ENCODE data around the gene CMTM7.

The CMTM7 gene

GRCh38 chr3:32492684-32493436 lies 101.2 kb downstream of the CMTM7 start:
- DNase-seq (ENCODE audit: low read depth) = no peak

DNA sequence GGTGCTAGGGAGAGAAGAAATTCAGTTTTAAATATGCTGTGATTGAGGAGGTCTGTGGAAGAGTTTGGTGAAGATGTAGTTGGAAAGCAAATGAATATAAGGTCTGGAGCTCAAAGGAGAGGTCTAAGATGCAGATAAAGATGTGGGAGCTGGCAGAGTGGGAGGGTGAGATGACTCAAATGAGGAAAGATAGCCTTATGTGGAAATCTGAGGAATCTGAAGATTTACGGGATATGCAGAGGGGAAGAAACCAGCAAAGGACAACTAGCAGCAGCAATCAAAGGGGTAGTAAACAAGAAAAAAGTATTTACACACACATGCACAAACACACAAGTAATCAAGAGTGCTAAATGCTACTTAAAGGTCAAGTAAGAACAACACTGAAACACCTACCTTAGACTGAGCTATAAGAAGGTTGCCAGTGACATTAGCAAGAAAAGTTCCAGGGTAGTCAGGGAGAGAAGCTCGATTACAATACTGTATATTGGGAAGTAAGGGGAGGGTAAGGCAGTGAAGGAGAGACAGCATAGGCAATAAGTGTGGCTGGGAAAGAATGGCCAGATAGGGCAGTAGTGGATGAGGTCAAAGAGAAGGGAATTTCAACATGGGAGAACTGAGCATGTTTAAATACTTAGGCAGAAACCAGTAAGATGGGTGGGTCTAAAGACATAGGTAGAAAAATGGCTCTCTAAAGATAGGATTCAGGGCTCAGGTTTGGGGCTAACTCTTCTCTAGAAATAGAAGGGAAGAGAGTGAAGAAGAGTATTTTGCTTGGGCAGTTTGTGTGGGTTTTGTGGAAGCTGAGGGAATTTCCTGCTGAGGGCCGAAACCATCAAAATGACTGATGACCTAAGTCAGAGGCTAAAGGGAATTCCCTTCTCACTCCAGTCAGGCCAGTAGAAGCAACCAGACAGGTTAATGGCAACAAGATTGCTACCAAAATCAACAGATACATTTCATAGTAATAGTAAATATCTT lies 102.1 kb downstream of the CMTM7 start:
- no peak for DNase-seq (ENCODE audit: low read depth)

- no peak for DNase-seq (ENCODE audit: low read depth)
These were observed 103.4 kb downstream of the CMTM7 start for GRCh38 chr3:32495085-32495484.

DNA sequence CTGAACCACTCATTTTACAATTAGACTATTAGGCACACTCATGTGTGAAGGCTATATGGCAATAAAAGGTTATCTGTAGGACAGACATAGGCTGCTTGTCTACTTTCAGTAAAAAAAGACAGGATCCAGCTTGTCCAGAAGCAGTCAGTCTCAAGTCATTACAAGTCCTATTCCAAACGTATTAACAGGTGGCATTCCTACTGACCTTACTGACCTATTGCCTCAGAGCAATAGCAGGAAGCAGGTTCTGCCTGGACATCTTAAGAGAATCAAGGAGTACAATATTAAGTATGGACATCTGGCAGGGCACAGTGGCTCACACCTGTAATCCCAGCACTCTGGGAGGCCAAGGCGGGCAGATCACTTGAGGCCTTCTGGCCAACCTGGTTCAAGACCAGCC lies 104.0 kb downstream of the CMTM7 start:
- DNase-seq (ENCODE audit: low read depth) = no peak

- DNase-seq (ENCODE audit: low read depth) = no peak
These were observed 106.6 kb downstream of the CMTM7 start for GRCh38 chr3:32498252-32498651.

DNA sequence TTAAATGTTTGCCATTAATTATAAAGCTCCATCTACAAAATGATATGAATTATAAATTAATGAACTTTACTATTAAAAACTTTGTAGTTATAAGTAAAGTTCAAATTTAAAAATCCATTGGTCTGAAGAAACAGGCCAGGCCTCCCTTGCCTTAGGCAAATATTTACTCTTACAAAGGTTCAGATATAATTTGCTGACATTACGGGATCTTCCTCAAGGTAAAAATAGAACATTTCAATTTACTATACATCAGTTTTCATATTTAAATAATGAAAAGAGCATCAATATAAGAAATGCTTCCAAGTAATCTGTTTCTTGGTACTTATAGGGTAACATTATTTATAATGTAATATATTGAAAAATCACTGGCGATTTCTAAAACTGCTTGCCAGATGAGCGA lies 107.3 kb downstream of the CMTM7 start:
- DNase-seq (ENCODE audit: low read depth) = no peak

DNA sequence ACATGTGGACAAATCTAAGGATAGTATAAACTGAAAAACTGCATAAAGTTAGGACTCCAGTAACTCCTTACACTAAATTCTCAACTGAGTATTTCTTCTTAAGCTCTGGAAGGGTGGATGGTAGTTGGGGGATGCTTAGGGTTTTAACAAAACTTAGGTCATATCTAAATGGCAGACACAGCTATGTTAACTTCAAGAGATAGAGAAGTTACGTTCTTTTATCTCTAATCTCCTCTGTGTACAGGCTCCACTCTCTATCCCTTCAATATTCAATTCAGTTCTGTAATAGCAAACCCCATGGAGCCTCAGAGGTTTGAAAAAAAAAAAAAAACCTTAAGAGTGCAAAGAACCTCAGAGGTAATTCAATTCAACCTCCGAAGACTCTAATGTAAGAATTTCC lies 107.9 kb downstream of the CMTM7 start:
- no peak for DNase-seq (ENCODE audit: low read depth)

DNA sequence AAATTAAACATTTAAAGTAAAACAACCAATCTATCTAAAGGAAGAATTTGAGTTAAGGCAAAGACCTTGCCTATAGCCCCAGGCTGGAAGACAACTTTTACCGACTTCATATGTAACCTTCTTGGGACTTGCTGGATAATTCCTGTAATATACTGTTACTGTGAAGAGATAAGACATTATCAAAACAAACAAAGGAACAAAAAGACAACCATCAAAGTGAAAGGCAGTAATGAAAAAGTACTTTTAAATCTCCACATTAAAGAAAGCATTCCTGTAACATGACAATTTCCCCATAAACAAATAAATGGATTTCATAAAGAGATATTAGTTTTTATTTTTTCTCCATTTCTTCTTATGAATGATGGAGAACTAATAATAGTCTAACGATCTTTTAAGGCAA lies 108.6 kb downstream of the CMTM7 start:
- no peak for DNase-seq (ENCODE audit: low read depth)

DNA sequence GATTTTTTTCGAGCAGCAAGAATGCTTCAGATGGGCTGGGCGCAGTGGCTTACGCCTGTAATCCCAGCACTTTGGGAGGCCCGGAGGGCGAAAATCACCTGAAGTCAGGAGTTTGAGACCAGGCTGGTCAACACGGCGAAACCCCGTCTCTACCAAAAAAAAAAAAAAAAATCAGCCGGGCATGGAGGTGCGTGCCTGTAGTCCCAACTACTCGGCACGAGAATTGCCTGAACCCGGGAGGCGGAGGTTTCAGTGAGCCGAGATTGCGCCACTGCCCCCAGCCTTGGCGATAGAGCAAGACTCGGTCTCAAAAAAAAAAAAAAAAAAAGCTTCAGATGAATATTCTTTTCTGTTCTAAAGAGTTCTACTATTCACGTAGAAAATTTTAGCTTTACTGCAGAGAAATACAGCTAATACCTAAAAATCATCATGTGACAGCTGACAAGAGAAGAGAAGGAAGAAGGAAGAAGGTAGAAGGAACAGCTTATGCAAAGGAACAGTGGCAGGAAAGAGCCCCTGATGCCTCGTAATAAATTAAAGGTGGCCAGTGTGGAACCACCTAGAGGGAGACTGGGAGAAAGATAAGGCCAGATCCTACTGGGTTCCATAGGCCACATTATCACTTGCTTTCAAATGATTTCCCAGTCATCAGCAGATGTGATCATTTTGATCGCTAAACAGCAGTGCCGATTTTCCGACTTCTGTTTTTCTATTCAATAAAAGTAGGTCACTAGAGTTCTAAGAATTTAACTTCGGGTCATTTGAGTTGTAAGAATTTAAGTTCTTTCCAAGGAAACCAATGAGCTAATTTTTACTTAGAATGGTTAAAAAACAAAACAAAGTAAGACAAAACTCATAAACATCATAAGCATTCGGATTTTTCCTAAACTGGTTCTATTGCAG lies 109.5 kb downstream of the CMTM7 start:
- DNase-seq (ENCODE audit: low read depth) = no peak

DNA sequence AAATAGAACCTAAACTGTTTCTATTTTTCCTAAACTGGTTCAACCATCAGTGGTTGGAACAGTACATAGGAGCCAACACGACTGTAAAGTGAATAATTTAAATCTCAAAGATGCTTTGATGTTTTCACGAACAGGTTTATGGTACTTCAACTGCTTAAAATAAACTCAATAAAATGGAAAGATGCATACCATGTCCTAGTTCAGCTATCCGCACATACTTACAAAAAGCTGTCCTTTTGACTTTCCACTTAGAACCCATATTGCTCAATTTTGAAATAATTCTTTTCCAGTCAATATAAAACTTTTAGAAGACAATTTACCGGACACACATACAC lies 110.1 kb downstream of the CMTM7 start:
- DNase-seq (ENCODE audit: low read depth) = no peak

GRCh38 chr3:32502118-32502945 lies 110.7 kb downstream of the CMTM7 start, which contains the start of gene CMTM6:
CMTM6 (minus strand) TSS chr3:32502852; CDS start chr3:32502745, 107 bp downstream.
- DNase-seq (ENCODE audit: low read depth) = peak; percentile 49

- no peak for DNase-seq (ENCODE audit: low read depth)
These were observed 111.3 kb downstream of the CMTM7 start for GRCh38 chr3:32502946-32503286.

All from stimulated activated CD8-positive, alpha-beta memory T cell treated with anti-CD3 and anti-CD28 coated beads, Interleukin-15, amount 100 ng/mL, for 24 hours (primary cell).